WTC11 (cell line): ENCODE measurements around the gene CD82. TPM values are rescaled to one million over a fixed set of nuclear protein-coding genes. Genes with fewer than 3 reads are reported as not detected.

Experiments
- ATAC-seq: fragments of 200-7000 bp; cut with Tn5 transposase; 2 replicates; pipeline ENCODE4 v1.10.0; 2021; ENCODE audit warnings: mild to moderate bottlenecking, moderate library complexity
- CTCF ChIA-PET: fragments of 300-600 bp; sonication (Branson Sonifier 250); formaldehyde crosslinking; loops from one replicate; lab custom pipeline; 2021; ENCODE audit warnings: antibody characterized with exemption; lab: Charles Lee
- POLR2A ChIA-PET: fragments of 350-600 bp; sonication (Branson Sonifier 250); formaldehyde crosslinking; loops from one replicate; lab custom pipeline; 2021; ENCODE audit warnings: antibody characterized with exemption; lab: Charles Lee
- DNase-seq: peaks from one replicate; pipeline ENCODE4 v3.0.0; 2021; ENCODE audit warnings: low spot score
- H3K27ac Mint-ChIP-seq: 2 replicates; pipeline ENCODE4 v1.8.0; 2021; ENCODE audit warnings: mixed read lengths
- H3K27me3 Mint-ChIP-seq: 2 replicates; pipeline ENCODE4 v1.8.0; 2021; ENCODE audit warnings: low read depth, mild to moderate bottlenecking, moderate library complexity, mixed read lengths
- H3K36me3 Mint-ChIP-seq: 2 replicates; pipeline ENCODE4 v1.8.0; 2021; ENCODE audit warnings: mixed read lengths
- H3K4me1 Mint-ChIP-seq: 2 replicates; pipeline ENCODE4 v1.8.0; 2022; ENCODE audit warnings: mixed read lengths
- H3K4me3 Mint-ChIP-seq: 2 replicates; pipeline ENCODE4 v1.8.0; 2021; ENCODE audit warnings: mild to moderate bottlenecking, moderate library complexity, mixed read lengths
- H3K9me3 Mint-ChIP-seq: 2 replicates; pipeline ENCODE4 v1.8.0; 2021; ENCODE audit warnings: mixed read lengths
- ARID4B ChIP-seq: sonication (generic); formaldehyde crosslinking; IDR thresholded peaks from 2 replicates; pipeline ENCODE4 v1.8.0; 2023; ENCODE audit warnings: missing genetic modification reagents, mild to moderate bottlenecking, borderline replicate concordance
- ATF3 ChIP-seq: sonication (generic); formaldehyde crosslinking; conservative IDR thresholded peaks from 2 replicates; pipeline ENCODE4 v1.8.1; 2022; ENCODE audit warnings: mild to moderate bottlenecking, missing genetic modification reagents
- E2F4 ChIP-seq: sonication (generic); formaldehyde crosslinking; IDR thresholded peaks from 2 replicates; pipeline ENCODE4 v1.8.1; 2022; ENCODE audit warnings: low read depth, mild to moderate bottlenecking, moderate library complexity, missing genetic modification reagents, borderline replicate concordance
- FOXP4 ChIP-seq: sonication (generic); formaldehyde crosslinking; IDR thresholded peaks from 2 replicates; pipeline ENCODE4 v1.8.0; 2022; ENCODE audit warnings: mild to moderate bottlenecking, missing genetic modification reagents
- KAT7 ChIP-seq: sonication (generic); formaldehyde crosslinking; IDR thresholded peaks from 2 replicates; pipeline ENCODE4 v1.8.1; 2023; ENCODE audit warnings: missing genetic modification reagents, mild to moderate bottlenecking, borderline replicate concordance
- NFYB ChIP-seq: sonication (generic); formaldehyde crosslinking; conservative IDR thresholded peaks from 2 replicates; pipeline ENCODE4 v1.8.0; 2022; ENCODE audit warnings: low read depth, missing genetic modification reagents
- NR2C2 ChIP-seq: sonication (generic); formaldehyde crosslinking; IDR thresholded peaks from 2 replicates; pipeline ENCODE4 v1.8.0; 2022; ENCODE audit warnings: mild to moderate bottlenecking, missing genetic modification reagents
- PRDM15 ChIP-seq: sonication (generic); formaldehyde crosslinking; IDR thresholded peaks from 2 replicates; pipeline ENCODE4 v1.8.0; 2022; ENCODE audit warnings: missing genetic modification reagents
- PRRX2 ChIP-seq: fragments of 250-450 bp; sonication (Bioruptor Pico); IDR thresholded peaks from 2 replicates; pipeline ENCODE4 v1.8.0; 2021; ENCODE audit warnings: mild to moderate bottlenecking
- STAT6 ChIP-seq: sonication (generic); formaldehyde crosslinking; conservative IDR thresholded peaks from 2 replicates; pipeline ENCODE4 v1.8.1; 2023; ENCODE audit warnings: mild to moderate bottlenecking, low read depth, missing genetic modification reagents, moderate library complexity
- TCF7 ChIP-seq: sonication (generic); formaldehyde crosslinking; IDR thresholded peaks from 2 replicates; pipeline ENCODE4 v1.8.0; 2022; ENCODE audit warnings: mild to moderate bottlenecking, low read depth, missing genetic modification reagents, moderate library complexity
- USF1 ChIP-seq: sonication (generic); formaldehyde crosslinking; IDR thresholded peaks from 2 replicates; pipeline ENCODE4 v1.8.0; 2022; ENCODE audit warnings: mild to moderate bottlenecking, missing genetic modification reagents
- ZNF121 ChIP-seq: sonication (generic); formaldehyde crosslinking; IDR thresholded peaks from 2 replicates; pipeline ENCODE4 v1.8.0; 2023; ENCODE audit warnings: missing genetic modification reagents
- total RNA-seq: library from RNA; stranded (reverse); gene quantifications from 3 replicates; pipeline ENCODE4 v1.2.3, GENCODE V29; 2021

CD82 gene
- total RNA-seq, 1 experiment from 2014 or later, result 15.5 TPM

GRCh38 chr11:44597358-44598012, 32.0 kb downstream of the CD82 start:
- Mint-ChIP-seq H3K27ac (no peak overlapping the region), H3K4me3 (no peak overlapping the region), H3K27me3 (no peaks in the 10 kb centered on the region), H3K4me1 (peaks cover 24% of the 10 kb centered on the region), H3K9me3 (no peaks in the 10 kb centered on the region), H3K36me3 (no peaks in the 10 kb centered on the region)
- no peak for ATAC-seq
- DNase-seq, result no peak
- TF ChIP-seq ARID4B (CRISPR knock-in tag) (no peak), E2F4 (CRISPR knock-in tag) (no peak), ATF3 (CRISPR knock-in tag) (no peak), PRRX2 (CRISPR knock-in tag) (no peak), FOXP4 (CRISPR knock-in tag) (no peak)
- POLR2A ChIA-PET, result no interaction called here
- CTCF ChIA-PET, result interaction anchor here (0.7 to 1.2 kb wide), 4 partner anchors 18 to 40 kb away, joined by 3 read pairs; partner anchors contain the start of gene CD82

GRCh38 chr11:44598831-44599230, 33.4 kb downstream of the CD82 start:
- TF ChIP-seq TCF7 (CRISPR knock-in tag) (no peak), KAT7 (CRISPR knock-in tag) (no peak), PRDM15 (no peak), NR2C2 (no peak), ZNF121 (no peak), STAT6 (CRISPR knock-in tag) (no peak), NFYB (no peak), USF1 (CRISPR knock-in tag) (no peak)
- Mint-ChIP-seq H3K27me3 (no peaks in the 10 kb centered on the region), H3K27ac (no peak overlapping the region), H3K4me3 (no peak overlapping the region), H3K4me1 (peaks cover 26% of the 10 kb centered on the region), H3K9me3 (no peaks in the 10 kb centered on the region), H3K36me3 (no peaks in the 10 kb centered on the region)
- ATAC-seq (no peak), DNase-seq (no peak)
- POLR2A ChIA-PET, result no interaction called here
- CTCF ChIA-PET, result interaction anchor here (0.7 to 1.8 kb wide), 5 partner anchors 9 to 313 kb away, joined by 3 to 9 read pairs (median 3); no protein-coding TSS in a partner anchor
